Esophagus muscularis mucosa (tissue), 4 donors: ENCODE measurements around the gene STK4. TPM values are rescaled to one million over a fixed set of nuclear protein-coding genes. Genes with fewer than 3 reads are reported as not detected.

Experiments
- DNase-seq: peaks from one replicate; pipeline ENCODE4 v3.0.0-alpha.2; 2017; ENCODE audit errors: extremely low spot score
- H3K27ac ChIP-seq, 4 donors: fragments of 200-600 bp; sonication (generic); replicated peaks in 1 of 4; 1 replicate in 3 of 4; 2 replicates in 1 of 4; pipeline ENCODE4 v1.5.1; 2016 to 2019; ENCODE audit warnings: mild to moderate bottlenecking in 1 of 4
- H3K27me3 ChIP-seq, 4 donors: fragments of 200-600 bp; sonication (generic); one replicate each; pipeline versions ENCODE4 v1.5.1 to v1.6.0; 2016 to 2019
- H3K36me3 ChIP-seq, 4 donors: fragments of 200-600 bp; sonication (generic); one replicate each; pipeline ENCODE4 v1.5.1; 2016 to 2019
- H3K4me1 ChIP-seq, 4 donors: fragments of 200-600 bp; sonication (generic); one replicate each; pipeline ENCODE4 v1.5.1; 2016 to 2019
- H3K4me3 ChIP-seq, 4 donors: fragments of 200-600 bp; sonication (generic); 1 replicate in 2 of 4; 2 replicates in 2 of 4; pipeline ENCODE4 v1.5.1; 2016 to 2019; ENCODE audit warnings: mild to moderate bottlenecking in 4 of 4, moderate library complexity in 1 of 4
- H3K9me3 ChIP-seq, 4 donors: fragments of 200-600 bp; sonication (generic); 1 replicate in 3 of 4; 2 replicates in 1 of 4; pipeline ENCODE4 v1.5.1; 2016 to 2019
- EP300 ChIP-seq: sonication (generic); formaldehyde crosslinking; IDR thresholded peaks from one replicate; pipeline ENCODE4 v1.6.1; 2017; ENCODE audit warnings: antibody characterized with exemption
- POLR2A ChIP-seq: fragments of 450-650 bp; IDR thresholded peaks from one replicate; pipeline ENCODE4 v1.6.1; 2017; ENCODE audit warnings: antibody characterized with exemption, moderate library complexity, mild to moderate bottlenecking, low read depth
- POLR2AphosphoS5 ChIP-seq, 2 donors: sonication (generic); formaldehyde crosslinking; IDR thresholded peaks; one replicate each; pipeline ENCODE4 v1.6.1; 2017; ENCODE audit warnings: antibody characterized with exemption in 2 of 2
- WGBS: methylation state at CpG from one replicate; pipeline ENCODE4 v1.1.5; 2018; 5-methylcytosine and 5-hydroxymethylcytosine counted together
- intact Hi-C: fragments of 100-400 bp; cut with DNase I; formaldehyde crosslinking; loops from one replicate; pipeline ENCODE4 v1.15.1; 2023
- total RNA-seq, 4 donors: library from RNA; depleted of rRNA; stranded (reverse); fragments of >200 nt; gene quantifications; one replicate each; pipeline versions ENCODE4 v1.1.0 to v1.2.1, GENCODE V29; 2016
- TF ChIP-seq, protein P1 (sequence below), 3 experiments: fragments of 200-600 bp in 2 of 3; fragments of 450-650 bp in 1 of 3; sonication (generic) in 2 of 3; IDR thresholded peaks; one replicate each; pipeline ENCODE4 v1.5.1; 2017 to 2019; ENCODE audit warnings: antibody characterized with exemption in 3 of 3, mild to moderate bottlenecking in 2 of 3, moderate library complexity in 1 of 3

STK4 gene
- total RNA-seq, 4 donors from 2014 or later, result 26.0 to 31.6 (median 27.7) TPM

DNA sequence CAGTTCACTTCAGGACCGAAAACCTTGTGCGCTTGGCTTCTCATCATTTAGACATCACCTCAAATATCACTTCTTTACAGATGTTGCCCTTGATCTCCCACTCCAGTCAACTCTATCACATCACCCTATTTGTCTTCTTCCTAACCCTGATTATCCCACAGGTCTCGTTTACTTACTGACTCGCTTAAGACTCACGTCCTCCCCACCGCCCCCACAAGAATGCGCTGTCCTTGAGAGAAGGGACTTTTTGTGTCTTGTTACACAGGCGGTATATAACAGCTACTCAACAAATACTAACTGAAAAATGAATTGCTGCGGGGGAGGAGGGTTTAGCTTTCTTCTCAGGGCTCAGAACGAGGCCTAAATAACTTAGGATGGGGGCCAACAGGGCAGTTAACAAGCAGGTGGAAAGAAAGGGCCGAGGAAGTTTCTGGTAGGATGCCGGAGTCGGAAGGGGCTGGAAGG lies 6.6 kb upstream of the STK4 start:
- H3K36me3 ChIP-seq, result peaks cover 7 to 19% (median 19%) of the 10 kb centered on the region in 4 donors
- WGBS, result 3% methylated on average over 13 of the region's 13 CpGs
- no peaks in the 10 kb centered on the region for H3K9me3 ChIP-seq
- peak overlapping the region; percentile 70 to 94 (median 79) for H3K4me3 ChIP-seq
- peak overlapping the region; percentile 78 to 89 (median 86) for H3K27ac ChIP-seq
- H3K4me1 ChIP-seq, result peaks cover 11 to 28% (median 22%) of the 10 kb centered on the region in 4 donors
- intact Hi-C loops, result loop anchor here (5.0 to 10.0 kb wide), 2 partner anchors 47 to 215 kb away; partner anchors contain the start of genes KCNK15 and PABPC1L
- no peaks in the 10 kb centered on the region for H3K27me3 ChIP-seq
- DNase-seq, result no peak
- TF ChIP-seq POLR2A (no peak), POLR2AphosphoS5 (IDR thresholded peaks at IDR 0.05) (no peak)
- TF ChIP-seq, protein P1, sequence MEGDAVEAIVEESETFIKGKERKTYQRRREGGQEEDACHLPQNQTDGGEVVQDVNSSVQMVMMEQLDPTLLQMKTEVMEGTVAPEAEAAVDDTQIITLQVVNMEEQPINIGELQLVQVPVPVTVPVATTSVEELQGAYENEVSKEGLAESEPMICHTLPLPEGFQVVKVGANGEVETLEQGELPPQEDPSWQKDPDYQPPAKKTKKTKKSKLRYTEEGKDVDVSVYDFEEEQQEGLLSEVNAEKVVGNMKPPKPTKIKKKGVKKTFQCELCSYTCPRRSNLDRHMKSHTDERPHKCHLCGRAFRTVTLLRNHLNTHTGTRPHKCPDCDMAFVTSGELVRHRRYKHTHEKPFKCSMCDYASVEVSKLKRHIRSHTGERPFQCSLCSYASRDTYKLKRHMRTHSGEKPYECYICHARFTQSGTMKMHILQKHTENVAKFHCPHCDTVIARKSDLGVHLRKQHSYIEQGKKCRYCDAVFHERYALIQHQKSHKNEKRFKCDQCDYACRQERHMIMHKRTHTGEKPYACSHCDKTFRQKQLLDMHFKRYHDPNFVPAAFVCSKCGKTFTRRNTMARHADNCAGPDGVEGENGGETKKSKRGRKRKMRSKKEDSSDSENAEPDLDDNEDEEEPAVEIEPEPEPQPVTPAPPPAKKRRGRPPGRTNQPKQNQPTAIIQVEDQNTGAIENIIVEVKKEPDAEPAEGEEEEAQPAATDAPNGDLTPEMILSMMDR (IDR thresholded peaks at IDR 0.05), result peak in 1 of 3 experiments; percentile 3

DNA sequence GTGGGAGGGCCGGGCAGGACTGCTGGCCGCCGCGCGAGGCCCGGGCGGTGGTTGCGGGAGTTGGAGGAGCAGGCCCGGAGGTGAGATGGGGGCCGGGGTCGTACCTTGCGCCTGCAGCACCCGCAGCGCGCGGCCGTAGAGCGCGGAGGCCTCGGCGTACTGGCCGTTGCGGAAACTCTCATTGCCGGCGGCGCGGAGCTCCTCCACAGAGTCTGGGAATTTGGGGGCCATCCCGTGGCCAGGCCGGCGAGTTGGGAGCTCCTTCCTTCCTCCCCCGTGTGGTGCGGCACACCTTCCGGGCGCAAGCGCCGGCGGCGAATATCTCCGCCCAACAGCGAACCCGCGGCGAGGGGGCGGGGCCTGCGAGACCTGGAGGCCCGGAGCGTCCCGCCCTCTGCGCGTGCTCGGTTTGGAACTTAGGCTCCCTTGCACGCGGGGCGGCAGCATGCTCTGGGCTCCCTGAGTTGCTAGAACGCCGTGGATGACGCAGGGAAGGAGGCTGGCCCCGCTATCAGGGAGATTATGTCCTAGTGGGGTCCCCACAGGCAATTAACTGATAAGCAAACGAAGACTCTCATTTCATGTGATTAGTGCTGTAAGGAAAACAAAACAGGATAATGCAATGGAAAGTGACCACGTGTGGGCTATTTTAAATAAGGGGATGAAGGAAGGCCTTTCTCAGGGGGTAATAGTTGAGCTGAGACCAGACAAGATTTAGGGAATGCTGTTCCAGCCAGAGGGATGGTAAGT lies 6.0 kb upstream of the STK4 start, which contains the start of gene TOMM34:
Gene TOMM34, minus strand, starts transcription at position 295 of the 750 bp plus-strand sequence. Its CDS starts 64 bp downstream, at position 231.
- Histone ChIP-seq H3K27me3 (no peaks in the 10 kb centered on the region), H3K9me3 (no peaks in the 10 kb centered on the region), H3K4me3 (peak within 1 kb of the TSS; percentile 70 to 94 (median 79)), H3K36me3 (peaks cover under 1 to 13% (median 13%) of the 10 kb centered on the region in 4 donors), H3K27ac (peak within 1 kb of the TSS; percentile 78 to 89 (median 86)), H3K4me1 (peaks cover 11 to 31% (median 23%) of the 10 kb centered on the region in 4 donors)
- WGBS, result under 1% methylated on average over 37 of the region's 60 CpGs
- TF ChIP-seq EP300, result no peak
- TF ChIP-seq POLR2AphosphoS5 (IDR thresholded peaks at IDR 0.05), result peak; percentile 91 to 94
- TF ChIP-seq POLR2A, result no peak
- TF ChIP-seq, protein P1 (IDR thresholded peaks at IDR 0.05), result no peak
- peak; percentile 97 for DNase-seq
- intact Hi-C loops, result loop anchor here (10.0 kb wide), 1 partner anchor 215 kb away; the partner anchor contains the start of gene KCNK15

DNA sequence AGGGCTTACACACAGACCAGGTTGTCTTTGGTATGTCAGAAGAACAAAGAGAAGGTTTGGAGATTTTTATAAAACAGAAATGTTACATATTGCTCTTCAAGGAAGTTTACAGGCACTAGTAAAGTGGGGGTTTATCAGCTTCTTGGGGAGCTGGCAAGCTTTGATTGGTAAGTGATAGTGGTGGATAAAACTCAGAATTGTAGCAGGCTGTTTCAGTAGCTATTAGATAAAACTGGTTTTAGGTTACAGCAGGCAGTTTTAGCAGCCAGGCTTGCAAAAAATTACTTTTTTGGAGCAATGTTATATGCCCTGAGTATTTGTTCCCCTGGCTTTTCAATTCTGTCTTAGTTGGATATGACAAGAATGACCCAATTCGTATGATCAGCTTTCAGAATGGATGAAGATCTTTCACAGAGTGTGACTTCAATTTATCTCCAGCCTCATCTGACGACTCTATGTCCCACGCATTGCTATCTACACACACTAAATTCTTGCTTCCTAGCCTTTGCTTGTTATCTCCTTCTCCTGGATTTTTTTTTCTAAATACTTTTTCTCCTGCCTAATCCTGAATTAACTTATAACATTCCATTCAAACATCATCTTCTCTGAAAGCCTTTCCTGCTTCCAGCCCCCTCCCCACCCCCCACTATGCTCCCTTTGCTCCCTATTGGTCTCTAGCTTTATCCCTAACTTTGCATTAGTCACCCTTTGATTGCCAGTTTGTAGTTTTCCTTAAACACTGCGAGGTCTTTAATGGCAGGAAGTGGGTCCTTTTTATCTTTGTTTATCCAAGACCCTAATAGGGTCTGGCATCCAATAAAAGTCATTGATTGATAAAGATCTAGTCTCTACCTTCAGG lies 5.1 kb upstream of the STK4 start:
- peak overlapping the region; percentile 78 to 89 (median 86) for H3K27ac ChIP-seq
- H3K36me3 ChIP-seq, result peaks cover 0 to 3% (median 3%) of the 10 kb centered on the region in 4 donors
- H3K9me3 ChIP-seq, result no peaks in the 10 kb centered on the region
- WGBS, result 58% methylated on average over 4 of the region's 4 CpGs
- peaks cover 11 to 38% (median 30%) of the 10 kb centered on the region in 4 donors for H3K4me1 ChIP-seq
- DNase-seq, result no peak
- intact Hi-C loops, result loop anchor here (10.0 kb wide), 1 partner anchor 216 kb away; the partner anchor contains the start of gene KCNK15
- TF ChIP-seq, protein P1 (IDR thresholded peaks at IDR 0.05), result no peak
- no peak for TF ChIP-seq POLR2A
- no peak for TF ChIP-seq EP300
- TF ChIP-seq POLR2AphosphoS5 (IDR thresholded peaks at IDR 0.05), result no peak
- H3K27me3 ChIP-seq, result no peaks in the 10 kb centered on the region
- no peak overlapping the region for H3K4me3 ChIP-seq

DNA sequence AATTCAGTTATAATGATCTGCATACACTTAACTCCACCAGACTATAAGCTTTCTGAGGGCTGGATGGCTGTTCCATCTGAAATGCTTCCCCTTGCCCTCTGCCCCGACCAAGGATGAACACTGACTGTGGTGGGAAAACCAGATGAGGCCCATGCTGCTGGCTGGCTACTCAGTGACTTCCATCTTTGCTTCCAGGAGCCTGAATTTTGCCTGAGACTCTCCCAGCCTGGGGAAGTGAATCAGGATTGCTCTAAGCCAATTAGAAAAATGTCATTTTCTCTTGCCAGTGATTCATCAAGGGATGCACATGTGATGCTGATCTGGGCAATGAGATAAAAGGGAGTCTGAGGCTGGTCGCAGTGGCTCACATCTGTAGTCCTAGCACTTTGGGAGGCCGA lies 4.4 kb upstream of the STK4 start:
- H3K27me3 ChIP-seq, result no peaks in the 10 kb centered on the region
- H3K4me1 ChIP-seq, result peaks cover 13 to 42% (median 32%) of the 10 kb centered on the region in 4 donors
- intact Hi-C loops, result loop anchor here (10.0 kb wide), 1 partner anchor 217 kb away; the partner anchor contains the start of gene KCNK15
- 89% methylated on average over 3 of the region's 3 CpGs for WGBS
- H3K36me3 ChIP-seq, result no peaks in the 10 kb centered on the region
- DNase-seq, result no peak
- no peaks in the 10 kb centered on the region for H3K9me3 ChIP-seq
- TF ChIP-seq, protein P1 (IDR thresholded peaks at IDR 0.05), result no peak
- TF ChIP-seq POLR2A, result no peak
- TF ChIP-seq POLR2AphosphoS5 (IDR thresholded peaks at IDR 0.05), result no peak
- no peak overlapping the region for H3K27ac ChIP-seq
- no peak overlapping the region for H3K4me3 ChIP-seq
